Gastroesophageal sphincter (tissue), 4 donors: ENCODE measurements around the gene GAS2. TPM values are rescaled to one million over a fixed set of nuclear protein-coding genes. Genes with fewer than 3 reads are reported as not detected.

Experiments used
- ATAC-seq: fragments of 150-250 bp; one replicate; pipeline ENCODE4 v1.9.1; 2016; ENCODE audit warnings: mild to moderate bottlenecking, moderate library complexity
- H3K27ac ChIP-seq, 4 donors: fragments of 200-600 bp; sonication (generic) in 3 of 4; 1 replicate in 3 of 4; 2 replicates in 1 of 4; pipeline ENCODE4 v1.5.1; 2016 to 2019
- H3K27me3 ChIP-seq: fragments of 200-600 bp; sonication (generic); one replicate; pipeline ENCODE4 v1.5.1; 2019
- H3K36me3 ChIP-seq, 2 donors: fragments of 200-600 bp; sonication (generic); one replicate each; pipeline ENCODE4 v1.5.1; 2019; ENCODE audit warnings: control low read depth in 1 of 2
- H3K4me1 ChIP-seq, 3 donors: fragments of 200-600 bp; sonication (generic); 1 replicate in 2 of 3; 2 replicates in 1 of 3; pipeline ENCODE4 v1.5.1; 2016 to 2019; ENCODE audit warnings: control low read depth in 2 of 3
- H3K4me3 ChIP-seq, 2 donors: fragments of 200-600 bp; sonication (generic); one replicate each; pipeline ENCODE4 v1.5.1; 2019; ENCODE audit warnings: mild to moderate bottlenecking in 1 of 2, moderate library complexity in 1 of 2
- H3K9me3 ChIP-seq, 3 donors: fragments of 200-600 bp; sonication (generic); one replicate each; pipeline ENCODE4 v1.5.1; 2017 to 2019; ENCODE audit warnings: control low read depth in 2 of 3
- EP300 ChIP-seq: sonication (generic); formaldehyde crosslinking; IDR thresholded peaks from one replicate; pipeline ENCODE4 v1.6.1; 2017; ENCODE audit warnings: antibody characterized with exemption, mild to moderate bottlenecking
- POLR2A ChIP-seq, 2 donors: fragments of 450-650 bp; IDR thresholded peaks; one replicate each; pipeline ENCODE4 v1.6.1; 2017; ENCODE audit warnings: antibody characterized with exemption in 2 of 2, mild to moderate bottlenecking in 2 of 2, moderate library complexity in 1 of 2
- POLR2AphosphoS5 ChIP-seq: sonication (generic); formaldehyde crosslinking; IDR thresholded peaks from one replicate; pipeline ENCODE4 v1.6.1; 2017; ENCODE audit warnings: antibody characterized with exemption
- WGBS, 2 donors: methylation state at CpG; one replicate each; pipeline ENCODE4 v1.1.5; 2018; ENCODE audit warnings: low coverage in 1 of 2; 5-methylcytosine and 5-hydroxymethylcytosine counted together
- total RNA-seq, 4 donors: library from RNA; depleted of rRNA; stranded (reverse); fragments of >200 nt; gene quantifications; one replicate each; pipeline ENCODE4 v1.1.0, GENCODE V29; 2016
- TF ChIP-seq, protein P1 (sequence below), 4 experiments: fragments of 200-600 bp in 2 of 4; fragments of 450-650 bp in 2 of 4; sonication (generic) in 1 of 4; IDR thresholded peaks; one replicate each; pipeline ENCODE4 v1.5.1; 2017 to 2019; ENCODE audit warnings: antibody characterized with exemption in 4 of 4, mild to moderate bottlenecking in 2 of 4, moderate library complexity in 2 of 4

The GAS2 gene
- total RNA-seq, 4 donors from 2014 or later: 0.67 to 1.4 (median 0.86) TPM

DNA sequence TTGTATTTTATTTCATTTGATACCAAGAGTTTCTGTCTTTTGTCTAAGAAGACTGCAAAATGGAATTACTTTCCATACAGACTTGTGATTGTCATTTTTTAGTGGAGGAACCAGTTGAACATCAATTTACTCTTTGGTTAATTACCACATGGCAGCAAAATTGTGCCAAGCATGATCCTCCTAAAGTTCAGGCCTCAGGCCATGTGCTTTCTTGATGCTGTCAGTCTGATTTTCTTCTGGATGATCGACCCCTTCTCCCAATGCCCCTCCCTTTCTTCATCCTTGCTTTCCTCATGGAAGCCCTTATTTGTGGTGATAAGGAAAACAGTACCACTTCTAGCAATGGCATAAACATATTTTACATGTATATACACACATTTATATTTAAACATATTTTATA is 87.0 kb downstream of the GAS2 start:
- no peak overlapping the region for H3K27ac ChIP-seq
- no peaks in the 10 kb centered on the region for H3K9me3 ChIP-seq
- H3K36me3 ChIP-seq: no peaks in the 10 kb centered on the region
- no peak for ATAC-seq
- WGBS, 2 donors: 89% methylated on average over 1 of the region's 1 CpG; no CpG with 5 or more reads in 1 of the 2 donors
- H3K27me3 ChIP-seq: no peaks in the 10 kb centered on the region
- no peak overlapping the region for H3K4me3 ChIP-seq
- H3K4me1 ChIP-seq: no peaks in the 10 kb centered on the region
- TF ChIP-seq, protein P1, sequence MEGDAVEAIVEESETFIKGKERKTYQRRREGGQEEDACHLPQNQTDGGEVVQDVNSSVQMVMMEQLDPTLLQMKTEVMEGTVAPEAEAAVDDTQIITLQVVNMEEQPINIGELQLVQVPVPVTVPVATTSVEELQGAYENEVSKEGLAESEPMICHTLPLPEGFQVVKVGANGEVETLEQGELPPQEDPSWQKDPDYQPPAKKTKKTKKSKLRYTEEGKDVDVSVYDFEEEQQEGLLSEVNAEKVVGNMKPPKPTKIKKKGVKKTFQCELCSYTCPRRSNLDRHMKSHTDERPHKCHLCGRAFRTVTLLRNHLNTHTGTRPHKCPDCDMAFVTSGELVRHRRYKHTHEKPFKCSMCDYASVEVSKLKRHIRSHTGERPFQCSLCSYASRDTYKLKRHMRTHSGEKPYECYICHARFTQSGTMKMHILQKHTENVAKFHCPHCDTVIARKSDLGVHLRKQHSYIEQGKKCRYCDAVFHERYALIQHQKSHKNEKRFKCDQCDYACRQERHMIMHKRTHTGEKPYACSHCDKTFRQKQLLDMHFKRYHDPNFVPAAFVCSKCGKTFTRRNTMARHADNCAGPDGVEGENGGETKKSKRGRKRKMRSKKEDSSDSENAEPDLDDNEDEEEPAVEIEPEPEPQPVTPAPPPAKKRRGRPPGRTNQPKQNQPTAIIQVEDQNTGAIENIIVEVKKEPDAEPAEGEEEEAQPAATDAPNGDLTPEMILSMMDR (IDR thresholded peaks at IDR 0.05): no peak
- TF ChIP-seq POLR2AphosphoS5: no peak
- no peak for TF ChIP-seq POLR2A (IDR thresholded peaks at IDR 0.05)
- TF ChIP-seq EP300: no peak

GRCh38 chr11:22761066-22761465 is 94.7 kb downstream of the GAS2 start:
- no peak for TF ChIP-seq POLR2AphosphoS5
- no peak for TF ChIP-seq EP300
- TF ChIP-seq, protein P1 (IDR thresholded peaks at IDR 0.05): no peak
- no peak for TF ChIP-seq POLR2A (IDR thresholded peaks at IDR 0.05)
- no peak overlapping the region for H3K4me3 ChIP-seq
- no peak for ATAC-seq
- no peaks in the 10 kb centered on the region for H3K27me3 ChIP-seq
- H3K4me1 ChIP-seq: no peaks in the 10 kb centered on the region
- no peak overlapping the region for H3K27ac ChIP-seq
- WGBS, 2 donors: 29 to 44% methylated on average over 1 of the region's 1 CpG
- no peaks in the 10 kb centered on the region for H3K36me3 ChIP-seq
- no peaks in the 10 kb centered on the region for H3K9me3 ChIP-seq

DNA sequence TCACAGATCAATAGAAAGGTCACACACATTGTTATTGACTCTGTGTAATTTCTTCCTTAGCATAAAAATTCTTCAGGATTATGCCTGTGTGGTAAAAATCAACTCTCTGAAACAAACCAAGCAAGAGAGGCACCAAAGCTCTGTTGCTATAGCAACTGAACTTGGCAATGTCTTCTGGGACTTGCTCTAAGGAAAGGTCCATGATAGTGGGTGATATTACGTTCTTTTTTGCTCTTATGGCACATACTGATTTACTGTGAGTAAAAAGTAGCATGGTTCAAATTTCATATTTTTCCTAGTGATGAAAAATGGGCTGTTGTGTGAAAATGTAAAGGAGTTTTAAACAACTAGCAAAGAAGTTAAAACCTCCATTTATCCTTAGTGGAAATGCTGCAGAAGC is 96.8 kb downstream of the GAS2 start:
- ATAC-seq: no peak
- WGBS, 2 donors: 27 to 42% methylated on average over 1 of the region's 1 CpG

GRCh38 chr11:22764735-22765134 is 98.3 kb downstream of the GAS2 start:
- no peaks in the 10 kb centered on the region for H3K27me3 ChIP-seq
- no peak overlapping the region for H3K27ac ChIP-seq
- no peaks in the 10 kb centered on the region for H3K4me1 ChIP-seq
- H3K9me3 ChIP-seq: no peaks in the 10 kb centered on the region
- 80 to 90% methylated on average over 2 of the region's 2 CpGs for WGBS, 2 donors
- ATAC-seq: no peak
- H3K36me3 ChIP-seq: no peaks in the 10 kb centered on the region
- TF ChIP-seq POLR2AphosphoS5 (no peak), POLR2A (IDR thresholded peaks at IDR 0.05) (no peak), EP300 (no peak)
- TF ChIP-seq, protein P1 (IDR thresholded peaks at IDR 0.05): no peak
- no peak overlapping the region for H3K4me3 ChIP-seq

More for the DNA sequence above, 96.8 kb downstream of the GAS2 start:
- no peaks in the 10 kb centered on the region for H3K36me3 ChIP-seq
- H3K9me3 ChIP-seq: no peaks in the 10 kb centered on the region
- no peak overlapping the region for H3K27ac ChIP-seq
- no peaks in the 10 kb centered on the region for H3K27me3 ChIP-seq
- H3K4me1 ChIP-seq: no peaks in the 10 kb centered on the region
- H3K4me3 ChIP-seq: no peak overlapping the region
- TF ChIP-seq, protein P1 (IDR thresholded peaks at IDR 0.05): no peak
- TF ChIP-seq EP300 (no peak), POLR2AphosphoS5 (no peak), POLR2A (IDR thresholded peaks at IDR 0.05) (no peak)

DNA sequence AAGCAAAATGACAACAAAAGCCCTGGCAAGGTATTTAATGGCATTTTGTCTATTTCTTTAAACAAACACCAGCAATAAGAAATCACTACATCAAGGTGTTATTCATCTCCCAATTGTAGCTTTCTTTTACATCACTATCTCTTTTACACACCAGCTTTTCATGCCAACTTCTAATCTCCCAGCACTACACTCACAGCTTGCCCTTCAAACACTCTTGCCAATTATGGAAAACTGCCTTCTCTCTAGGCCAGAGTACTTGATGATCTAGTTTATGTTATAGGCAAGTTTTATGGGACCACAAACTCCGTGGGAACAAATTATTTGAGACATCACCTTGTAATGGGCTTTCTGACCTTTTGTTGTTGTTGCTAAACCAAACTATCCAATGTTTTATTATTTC is 101.9 kb downstream of the GAS2 start:
- TF ChIP-seq EP300 (no peak), POLR2A (IDR thresholded peaks at IDR 0.05) (no peak), POLR2AphosphoS5 (no peak)
- TF ChIP-seq, protein P1 (IDR thresholded peaks at IDR 0.05): no peak
- 44 to 50% methylated on average over 1 of the region's 1 CpG for WGBS, 2 donors
- H3K36me3 ChIP-seq: no peaks in the 10 kb centered on the region

More for the DNA sequence above, 101.9 kb downstream of the GAS2 start:
- Histone ChIP-seq H3K9me3 (no peaks in the 10 kb centered on the region), H3K27me3 (no peaks in the 10 kb centered on the region), H3K4me1 (no peaks in the 10 kb centered on the region), H3K27ac (no peak overlapping the region), H3K4me3 (no peak overlapping the region)
- no peak for ATAC-seq
